Keratinocyte (primary cell): ENCODE results near the gene ATP12A. TPM values are rescaled to one million over a fixed set of nuclear protein-coding genes. Genes with fewer than 3 reads are reported as not detected.

Experiments used
- DNase-seq: peaks from one replicate; pipeline ENCODE4 v3.0.0-alpha.2; 2011; ENCODE audit warnings: low read depth, missing footprints, low spot score
- FAIRE-seq: peaks from 2 replicates; lab custom pipeline; 2011; peaks lifted over from hg19 to GRCh38; lab: Jason Lieb, UNC
- H2AFZ ChIP-seq: 2 replicates; pipeline ENCODE4 v1.6.0; 2012; ENCODE audit warnings: low read length, control low read depth, inconsistent platforms; ENCODE audit not compliant: control insufficient read depth
- H3K27ac ChIP-seq: 2 replicates; pipeline ENCODE4 v1.5.1; 2011; ENCODE audit warnings: low read length; ENCODE audit not compliant: control insufficient read depth, insufficient read depth
- H3K27me3 ChIP-seq: 3 replicates; pipeline ENCODE4 v1.6.0; 2011; ENCODE audit warnings: low read length; ENCODE audit not compliant: control insufficient read depth, insufficient read depth; ENCODE audit errors: extremely low read depth
- H3K36me3 ChIP-seq, 2 experiments: 2 replicates in 1 of 2; 3 replicates in 1 of 2; pipeline ENCODE4 v1.5.1; 2011; ENCODE audit warnings: low read length in 2 of 2, mild to moderate bottlenecking in 1 of 2; ENCODE audit not compliant: control insufficient read depth in 2 of 2, insufficient read depth in 2 of 2; ENCODE audit errors: extremely low read depth in 1 of 2
- H3K4me1 ChIP-seq: 3 replicates; pipeline ENCODE4 v1.5.1; 2011; ENCODE audit warnings: low read length; ENCODE audit not compliant: control insufficient read depth, insufficient read depth; ENCODE audit errors: extremely low read depth
- H3K4me2 ChIP-seq: 3 replicates; pipeline ENCODE4 v1.6.0; 2011; ENCODE audit warnings: low read depth, low read length; ENCODE audit not compliant: control insufficient read depth, insufficient read depth; ENCODE audit errors: extremely low read depth
- H3K4me3 ChIP-seq, 3 experiments: fragments of 200-600 bp in 1 of 3; sonication (generic) in 1 of 3; 2 replicates in 2 of 3; 3 replicates in 1 of 3; pipeline ENCODE4 v1.5.1; 2011 to 2016; ENCODE audit warnings: low read length in 3 of 3, mild to moderate bottlenecking in 3 of 3, control low read depth in 2 of 3, inconsistent platforms in 1 of 3, low read depth in 1 of 3, mixed read lengths in 1 of 3, mixed run types in 1 of 3, moderate library complexity in 1 of 3; ENCODE audit not compliant: control insufficient read depth in 2 of 3, insufficient read depth in 2 of 3; ENCODE audit errors: extremely low read depth in 1 of 3
- H3K79me2 ChIP-seq: 2 replicates; pipeline ENCODE4 v1.6.0; 2012; ENCODE audit warnings: low read length; ENCODE audit not compliant: control insufficient read depth, insufficient read depth
- H3K9ac ChIP-seq: 3 replicates; pipeline ENCODE4 v1.6.0; 2011; ENCODE audit warnings: low read length; ENCODE audit not compliant: control insufficient read depth, insufficient read depth; ENCODE audit errors: extremely low read depth
- H3K9me1 ChIP-seq: 3 replicates; pipeline ENCODE4 v1.6.0; 2011; ENCODE audit warnings: low read length; ENCODE audit not compliant: control insufficient read depth, insufficient read depth; ENCODE audit errors: extremely low read depth
- H3K9me3 ChIP-seq: 2 replicates; pipeline ENCODE4 v1.5.1; 2012; ENCODE audit warnings: low read depth, low read length; ENCODE audit not compliant: control insufficient read depth
- H4K20me1 ChIP-seq: 3 replicates; pipeline ENCODE4 v1.6.0; 2011; ENCODE audit warnings: low read length; ENCODE audit not compliant: control insufficient read depth, insufficient read depth; ENCODE audit errors: extremely low read depth
- CTCF ChIP-seq, 3 experiments: IDR thresholded peaks in 1 of 3; conservative IDR thresholded peaks in 1 of 3; optimal IDR thresholded peaks in 1 of 3; 2 replicates in 2 of 3; 3 replicates in 1 of 3; pipeline versions ENCODE3 to v1.5.1; 2011; ENCODE audit warnings: low read length in 3 of 3, mild to moderate bottlenecking in 3 of 3, moderate library complexity in 2 of 3, control low read depth in 1 of 3, inconsistent platforms in 1 of 3; ENCODE audit not compliant: insufficient read depth in 2 of 3; ENCODE audit errors: extremely low read depth in 1 of 3
- EZH2 ChIP-seq: IDR thresholded peaks from one replicate; pipeline ENCODE4 v1.6.1; 2012; ENCODE audit warnings: inconsistent platforms, mild to moderate bottlenecking, low read length, moderate library complexity
- dilution Hi-C: fragments of 300-500 bp; cut with MboI; formaldehyde crosslinking; loops from one replicate; pipeline ENCODE4 v1.7.0; 2020; ENCODE audit warnings: low sequenced_read_pairs; ENCODE audit not compliant: extremely low pct_ligation_motif_present
- polyA plus RNA-seq, 5 experiments: library from polyadenylated mRNA; depleted of rRNA in 3 of 5; stranded (reverse) in 3 of 5; stranded (forward) in 1 of 5; unstranded in 1 of 5; fragments of >200 nt; gene quantifications; 1 replicate in 1 of 5; 2 replicates in 3 of 5; 3 replicates in 1 of 5; pipeline versions ENCODE4 v1.2.1 to v1.2.3, GENCODE V29; 2011 to 2012; ENCODE audit warnings: missing spikeins in 2 of 5, low read depth in 1 of 5, low replicate concordance in 1 of 5
- small RNA-seq, 3 experiments: library from RNA; depleted of rRNA; stranded (forward); fragments of <200 nt; gene quantifications; one replicate each; pipeline ENCODE3, GENCODE V24; 2012; ENCODE audit warnings: low read depth in 3 of 3, low replicate concordance in 1 of 3; ENCODE audit not compliant: insufficient read length in 3 of 3

ATP12A gene
- polyA plus RNA-seq, 1 donor (not counting 4 experiments of a cell fraction or from before 2014, with no cell fraction given), result 0.79 TPM

- Histone ChIP-seq H3K36me3 (no peaks in the 10 kb centered on the region), H3K9me3 (no peaks in the 10 kb centered on the region), H3K79me2 (no peaks in the 10 kb centered on the region), H2AFZ (no peak overlapping the region), H3K4me3 (no peak overlapping the region), H3K4me2 (no peak overlapping the region), H3K27ac (no peak overlapping the region), H3K4me1 (no peaks in the 10 kb centered on the region), H3K27me3 (no peaks in the 10 kb centered on the region), H3K9ac (no peak overlapping the region), H3K9me1 (no peaks in the 10 kb centered on the region), H4K20me1 (no peaks in the 10 kb centered on the region)
- FAIRE-seq, result no peak
- DNase-seq, result no peak
- dilution Hi-C loops, result no loop called here
- TF ChIP-seq EZH2 (no peak), CTCF (optimal IDR thresholded peaks at IDR 0.05 in 1 of 3, IDR thresholded peaks at IDR 0.05 in 1 of 3, conservative IDR thresholded peaks at IDR 0.05 in 1 of 3; ENCODE audit: extremely low read depth in 1 of 3, insufficient read depth in 2 of 3, low read length in 3 of 3) (no peak)
Measured at GRCh38 chr13:24759197-24759596, 79.0 kb downstream of the ATP12A start.

Small RNA genes lying within 50 kb of the gene (small RNA-seq; reads per million reads assigned to genes)
- gene RNY1P7, result 0 reads per million in 3 experiments

Other genes starting within 250 kb of the ATP12A start
- 28.3 to 58.4 TPM (median 44.0 TPM) in 3 replicates for gene PARP4, start 167.6 kb upstream of the ATP12A start, polyA plus RNA-seq
- gene RNF17, start 83.8 kb downstream of the ATP12A start, polyA plus RNA-seq, result not detected in 3 replicates